GM19043 (cell line): Measurements from ENCODE around the gene PYROXD2.

ENCODE experiments used
- ATAC-seq: cut with Tn5 transposase; IDR thresholded peaks from one replicate; pipeline ENCODE4 v1.9.1; 2021; ENCODE audit warnings: low read depth; ENCODE audit not compliant: unreplicated experiment

The PYROXD2 gene

GRCh38 chr10:98416606-98417388 is 1.8 kb upstream of the PYROXD2 start:
- no peak for ATAC-seq

DNA sequence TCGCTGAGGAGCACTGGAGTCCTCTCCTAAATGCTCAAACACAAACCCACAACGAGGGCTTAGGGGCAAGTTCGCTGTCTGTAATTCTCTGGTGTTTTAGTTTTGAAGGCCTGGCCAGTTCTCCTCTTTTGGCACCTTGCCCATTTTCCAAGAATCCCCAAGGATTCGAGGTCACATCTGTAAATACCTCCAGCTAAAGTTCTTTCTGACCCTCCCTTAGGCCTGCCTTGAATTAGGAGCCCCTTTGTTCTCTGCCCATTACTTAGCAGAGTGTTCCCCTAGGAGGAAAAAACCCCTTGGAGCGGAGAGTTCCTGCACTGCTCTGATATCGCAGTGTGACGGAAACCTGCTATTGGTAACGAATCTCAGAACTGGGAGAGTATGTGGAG is 743 bp upstream of the PYROXD2 start:
- ATAC-seq, result no peak

DNA sequence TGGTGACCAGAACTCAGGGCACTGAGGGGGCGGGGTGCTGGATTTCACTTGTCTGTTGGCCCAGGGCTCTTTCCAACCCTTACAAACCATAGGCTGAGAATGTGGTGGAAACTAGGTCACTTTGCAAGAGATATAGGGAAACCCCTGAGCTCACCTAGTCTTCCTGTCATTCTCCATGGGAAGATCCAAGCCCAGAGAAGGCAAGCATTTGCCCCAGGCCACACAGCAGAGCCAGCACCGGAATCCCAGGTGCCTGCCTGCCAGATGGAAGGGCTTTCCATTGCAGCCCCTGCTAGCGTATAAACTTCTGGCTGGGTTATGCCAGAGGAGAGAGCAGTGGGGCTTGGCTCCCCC is 427 bp downstream of the PYROXD2 start:
- no peak for ATAC-seq

DNA sequence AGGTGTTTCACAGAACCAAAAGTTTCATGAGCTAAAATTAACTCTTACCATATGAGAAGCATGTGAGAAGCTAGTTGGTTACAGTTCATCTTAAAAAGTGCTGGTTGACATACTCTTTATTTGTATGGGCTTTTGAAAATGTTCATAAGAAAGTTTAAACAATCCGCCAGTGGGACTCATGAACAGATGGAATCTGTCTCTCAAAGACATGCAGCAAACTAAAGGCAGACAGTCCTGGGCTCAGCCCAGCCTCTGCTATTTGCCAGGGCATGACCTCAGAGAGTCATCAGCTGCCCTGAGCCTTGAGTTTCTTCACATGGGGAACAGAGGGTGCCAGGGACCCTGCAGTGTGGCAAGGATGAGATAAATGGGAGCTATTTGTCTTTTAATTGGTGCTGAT is 3.2 kb downstream of the PYROXD2 start:
- ATAC-seq, result no peak

- ATAC-seq, result no peak
Observed at GRCh38 chr10:98411166-98411565, 3.8 kb downstream of the PYROXD2 start.

- ATAC-seq, result no peak
Observed at GRCh38 chr10:98410759-98411158, 4.2 kb downstream of the PYROXD2 start.

GRCh38 chr10:98410135-98410743 is 4.7 kb downstream of the PYROXD2 start:
- no peak for ATAC-seq

- no peak for ATAC-seq
Observed at GRCh38 chr10:98408799-98409198, 6.2 kb downstream of the PYROXD2 start.

GRCh38 chr10:98407744-98408241 is 7.2 kb downstream of the PYROXD2 start:
- no peak for ATAC-seq

DNA sequence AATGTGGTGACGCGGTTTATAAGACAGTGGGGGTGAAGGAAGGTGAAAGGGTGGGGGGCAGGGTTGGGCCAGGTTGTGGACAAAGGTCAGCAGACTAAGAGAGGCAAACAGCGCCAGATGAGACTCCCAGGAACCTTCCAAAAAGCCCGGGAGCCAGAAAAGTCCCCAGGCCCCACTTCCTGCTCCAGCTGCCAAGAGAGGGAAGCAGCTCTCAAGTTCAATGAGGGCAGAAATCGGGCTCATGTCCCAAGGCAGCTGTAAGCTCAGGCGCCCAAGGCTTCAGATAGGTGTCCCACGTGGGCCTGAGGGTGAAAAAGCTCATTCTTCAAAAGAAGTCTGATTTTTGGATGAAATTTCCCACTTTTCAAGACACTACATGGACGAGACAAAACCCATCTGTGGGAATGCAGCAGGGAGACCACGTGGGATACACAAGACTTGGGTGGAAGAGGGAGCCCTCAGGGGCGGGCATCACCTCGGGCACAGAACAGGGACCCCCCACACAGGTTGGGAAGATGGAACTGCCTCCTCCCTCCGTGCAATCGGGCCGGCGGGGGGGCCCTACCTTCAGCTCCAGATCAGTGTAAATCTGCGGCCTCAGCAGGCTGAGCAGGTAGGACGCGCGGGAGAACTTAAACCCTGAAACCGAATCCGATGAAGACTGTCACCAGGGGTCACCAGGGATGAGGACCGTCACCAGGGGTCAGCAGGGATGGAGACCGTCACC is 7.8 kb downstream of the PYROXD2 start:
- ATAC-seq, result no peak

DNA sequence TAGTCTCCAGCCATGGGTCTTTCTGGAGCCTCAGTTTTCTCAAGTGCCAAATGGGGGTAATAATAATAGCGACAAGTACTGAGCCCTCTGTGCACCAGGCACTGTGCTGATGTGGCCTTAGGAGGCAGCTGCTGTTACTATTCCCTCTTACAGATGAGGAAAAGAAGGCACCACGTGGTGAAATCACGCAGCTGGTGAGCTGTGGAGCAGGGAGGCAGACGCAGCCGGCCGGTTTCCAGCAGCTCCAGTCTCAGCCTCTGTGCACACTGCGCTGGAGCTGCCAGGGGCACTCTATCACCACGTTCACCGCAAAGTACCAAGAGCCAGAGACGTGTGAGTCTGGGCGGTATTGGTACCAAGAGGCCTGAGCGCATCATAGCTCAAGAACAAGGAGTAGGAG is 9.6 kb downstream of the PYROXD2 start:
- ATAC-seq, result no peak

GRCh38 chr10:98404571-98405359 is 10.2 kb downstream of the PYROXD2 start:
- ATAC-seq, result no peak

GRCh38 chr10:98403812-98404504 is 11.0 kb downstream of the PYROXD2 start:
- ATAC-seq, result no peak

DNA sequence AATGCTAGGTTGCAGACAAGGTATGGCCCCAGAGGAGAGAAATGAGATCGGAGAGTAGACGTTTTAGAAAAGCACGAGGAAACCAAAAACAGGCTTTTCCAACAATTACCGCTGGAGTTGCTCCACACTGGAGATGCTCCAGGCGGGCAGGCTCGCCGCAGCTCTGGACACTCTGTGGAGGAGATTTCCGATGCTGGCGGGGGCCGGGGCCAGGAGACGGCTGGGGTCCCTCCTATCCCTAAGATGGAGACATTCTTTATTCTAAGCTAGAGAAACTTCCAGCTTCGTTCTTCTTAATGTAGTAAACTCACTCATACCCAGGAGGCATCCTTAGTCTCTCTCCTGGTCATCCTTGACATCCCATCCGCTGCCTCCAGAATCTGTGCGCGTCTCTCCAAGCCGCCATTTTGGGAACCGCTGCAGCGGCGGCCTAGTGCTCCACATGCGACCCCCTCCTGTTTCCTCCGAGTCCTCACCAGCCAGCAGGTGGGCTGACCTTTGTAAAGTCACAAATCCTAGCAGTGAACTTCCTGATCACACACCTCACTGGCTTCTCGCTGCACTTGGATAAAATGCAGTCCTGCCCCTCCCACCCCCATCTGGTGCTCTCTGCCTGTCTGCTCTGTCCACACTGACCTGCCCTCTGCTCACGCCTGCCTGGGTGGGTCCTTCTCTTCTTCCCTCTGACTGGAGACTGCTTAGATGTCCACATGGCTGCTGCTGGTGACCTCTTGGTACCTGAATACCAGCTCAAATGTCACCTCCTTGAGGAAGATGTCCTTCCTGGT is 11.9 kb downstream of the PYROXD2 start:
- no peak for ATAC-seq

DNA sequence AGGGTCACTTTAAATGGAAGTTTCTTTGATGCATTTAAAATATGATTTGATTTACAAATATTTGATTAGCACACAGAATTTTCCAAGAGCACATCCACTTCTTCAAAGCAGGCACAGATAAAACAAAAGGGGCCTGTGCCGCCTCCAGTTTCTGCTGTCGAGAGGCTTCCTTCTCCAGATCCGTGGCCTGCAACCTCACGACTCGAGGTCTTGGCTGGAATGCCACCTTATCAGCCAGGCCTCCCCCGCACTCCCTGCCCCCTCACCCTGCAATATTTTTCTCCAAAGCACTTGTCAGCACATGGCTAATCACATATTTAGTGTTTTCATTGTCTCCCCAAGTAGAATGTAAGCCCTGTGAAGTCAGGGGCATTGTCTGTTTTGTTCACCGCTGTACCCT is 12.5 kb downstream of the PYROXD2 start:
- no peak for ATAC-seq

- ATAC-seq, result no peak
Observed at GRCh38 chr10:98400482-98400881, 14.5 kb downstream of the PYROXD2 start.

DNA sequence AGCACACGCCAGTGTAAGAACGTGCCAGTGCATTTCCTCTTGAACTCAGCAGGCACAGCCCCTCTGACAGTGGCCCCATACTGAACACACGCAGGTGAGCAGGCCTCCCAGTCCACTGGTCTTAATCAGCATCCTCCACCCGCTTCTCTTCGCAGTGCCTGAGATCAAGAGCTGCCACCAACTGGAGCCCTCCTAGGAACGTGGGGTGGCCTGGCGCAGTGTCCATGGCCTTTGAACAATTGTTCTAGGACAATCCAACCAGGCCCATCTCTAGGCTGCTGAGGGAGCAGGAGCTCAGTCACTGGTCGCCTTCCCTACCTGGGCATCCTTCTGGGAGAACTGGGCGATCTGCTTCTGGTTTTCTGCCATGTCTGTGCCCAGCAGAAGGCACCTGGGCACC is 15.2 kb downstream of the PYROXD2 start:
- ATAC-seq, result no peak

DNA sequence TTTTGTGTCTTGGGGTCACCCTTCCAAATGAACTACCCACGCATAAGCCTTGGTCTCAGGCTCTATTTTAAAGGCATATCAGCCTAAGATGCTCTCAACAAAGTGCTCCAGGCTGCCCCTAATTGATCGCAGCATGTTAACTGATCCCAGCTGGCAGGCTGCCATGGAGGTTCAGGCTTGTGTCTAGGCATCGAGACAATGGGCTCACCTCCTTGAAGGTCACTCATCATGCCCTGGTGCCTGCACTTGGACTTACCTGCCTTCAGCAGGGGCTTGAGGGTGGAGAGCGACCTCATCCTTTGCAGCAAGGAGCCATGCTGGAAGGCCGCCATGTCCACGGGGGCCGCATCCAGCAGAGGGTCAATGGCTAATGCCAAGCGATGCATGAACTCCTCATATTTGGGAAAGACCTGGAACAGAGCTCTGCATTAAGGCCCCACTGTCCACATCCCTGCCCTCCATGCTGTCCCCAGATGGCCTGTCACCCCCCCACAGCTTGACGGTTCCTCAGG is 17.8 kb downstream of the PYROXD2 start:
- no peak for ATAC-seq
